ENCODE measurements around the gene BRF1. TPM values are rescaled to one million over a fixed set of nuclear protein-coding genes. Genes with fewer than 3 reads are reported as not detected.

The BRF1 gene
- total and polyA plus RNA-seq, 2 of the 8 experiments (the other 6 are each of a cell fraction or from before 2014, with no cell fraction given), result 7.7 to 18.3 TPM

GRCh38 chr14:105196265-105196960, 104.4 kb downstream of the BRF1 start:
- Histone ChIP-seq H3K23ac (ENCODE audit: insufficient read length) (no peak overlapping the region), H3K18ac (ENCODE audit: extremely low read depth, low read length) (peak overlapping the region; percentile 71), H2AFZ (ENCODE audit: low read length) (no peak overlapping the region), H2BK20ac (ENCODE audit: low read length) (no peak overlapping the region), H3K9me3 (ENCODE audit: insufficient read depth in 2 of 2, low read depth in 1 of 2, low read length in 1 of 2) (no peaks in the 10 kb centered on the region), H4K20me1 (replicated peaks in 1 of 2; ENCODE audit: control insufficient read depth in 1 of 2, insufficient read depth in 2 of 2, low read length in 2 of 2) (peaks cover 0 to 2% of the 10 kb centered on the region in 2 experiments), H3K56ac (replicated peaks; ENCODE audit: insufficient read length, low read depth, low read length) (no peak overlapping the region), H3K79me2 (ENCODE audit: control insufficient read depth in 1 of 2, insufficient read depth in 2 of 2, low read length in 2 of 2) (no peaks in the 10 kb centered on the region), H3K23me2 (ENCODE audit: low read depth, low read length) (peaks cover 4% of the 10 kb centered on the region; the same call in 1 of the 2 replicates), H3K27ac (ENCODE audit: low read depth, low read length) (no peak overlapping the region), H3K36me3 (ENCODE audit: control insufficient read depth in 2 of 4, insufficient read depth in 4 of 4, low read length in 3 of 4) (no peaks in the 10 kb centered on the region), H2BK15ac (ENCODE audit: low read length) (0 out of 2 replicates have a peak overlapping the region, but pooled peaks have one; percentile 53), H4K8ac (ENCODE audit: extremely low read depth, insufficient read depth, low read length) (peak overlapping the region; percentile 87), H2BK5ac (ENCODE audit: low read depth, low read length) (peak overlapping the region; percentile 52; the same call in 1 of the 2 replicates), H2BK120ac (replicated peaks; ENCODE audit: low read depth, low read length) (no peak overlapping the region), H4K5ac (ENCODE audit: insufficient read length, low read depth, low read length) (no peak overlapping the region), H3K4me1 (replicated peaks in 1 of 4; ENCODE audit: control insufficient read depth in 3 of 4, insufficient read depth in 4 of 4, low read length in 3 of 4) (peaks cover 0 to 16% (median 10%) of the 10 kb centered on the region in 4 experiments; a peak in 5 of 7 replicates), H4K91ac (replicated peaks; ENCODE audit: insufficient read length, low read length) (peak overlapping the region; percentile 72), H3K4ac (replicated peaks; ENCODE audit: insufficient read length, low read depth, low read length) (no peak overlapping the region), H3K14ac (ENCODE audit: insufficient read length) (no peak overlapping the region), H3K4me3 (ENCODE audit: extremely low read depth in 1 of 4, insufficient read depth in 2 of 4, low read depth in 3 of 4, low read length in 4 of 4) (peak overlapping the region; percentile 13 to 58 (median 24); a peak in 7 of 8 replicates), H3K27me3 (replicated peaks in 1 of 4; ENCODE audit: control insufficient read depth in 3 of 4, extremely low read depth in 1 of 4, insufficient read depth in 3 of 4, low read length in 3 of 4) (peaks cover 0 to 37% (median 19%) of the 10 kb centered on the region in 4 experiments; a peak in 5 of 7 replicates), H3K79me1 (ENCODE audit: low read depth, low read length) (no peaks in the 10 kb centered on the region), H3K4me2 (ENCODE audit: insufficient read depth in 1 of 2, low read depth in 2 of 2, low read length in 2 of 2) (peak overlapping the region; percentile 45 to 72), H3K9ac (replicated peaks in 1 of 4; ENCODE audit: extremely low read depth in 1 of 4, low read depth in 3 of 4, low read length in 3 of 4) (no peak overlapping the region), H2BK12ac (ENCODE audit: low read depth, low read length) (peak overlapping the region; percentile 63; the same call in 1 of the 2 replicates), H2AK5ac (ENCODE audit: low read depth, low read length) (no peak overlapping the region)
- DNase-seq (ENCODE audit: low read depth in 1 of 2, low spot score in 2 of 2), result peak in 1 of 2 experiments; percentile 78
- CTCF ChIA-PET (ENCODE audit: partially characterized antibody), result interaction anchor here (1.1 to 6.2 kb wide), 9 partner anchors 13 to 285 kb away, joined by 3 to 36 read pairs (median 4); no protein-coding TSS in a partner anchor
- POLR2A ChIA-PET (ENCODE audit: partially characterized antibody), result no interaction called here
- no peak for TF ChIP-seq MAFK (IDR thresholded peaks at IDR 0.05; ENCODE audit: low read depth, low read length)
- TF ChIP-seq SUZ12 (IDR thresholded peaks at IDR 0.05; ENCODE audit: low read length), result peak; percentile 32
- no peak for TF ChIP-seq SP2 (IDR thresholded peaks at IDR 0.05; ENCODE audit: low read length)
- TF ChIP-seq CTBP2 (IDR thresholded peaks at IDR 0.05; ENCODE audit: borderline replicate concordance, insufficient read depth, insufficient read length, low read length), result peak; percentile 42
- peak; percentile 34; the same call in 1 of the 2 replicates for TF ChIP-seq GABPA (IDR thresholded peaks at IDR 0.05; ENCODE audit: borderline replicate concordance, insufficient read depth, low read length)
- peak; percentile 54 for TF ChIP-seq EZH2 (IDR thresholded peaks at IDR 0.05; ENCODE audit: low read depth, low read length, severe bottlenecking)
- TF ChIP-seq, protein P1, sequence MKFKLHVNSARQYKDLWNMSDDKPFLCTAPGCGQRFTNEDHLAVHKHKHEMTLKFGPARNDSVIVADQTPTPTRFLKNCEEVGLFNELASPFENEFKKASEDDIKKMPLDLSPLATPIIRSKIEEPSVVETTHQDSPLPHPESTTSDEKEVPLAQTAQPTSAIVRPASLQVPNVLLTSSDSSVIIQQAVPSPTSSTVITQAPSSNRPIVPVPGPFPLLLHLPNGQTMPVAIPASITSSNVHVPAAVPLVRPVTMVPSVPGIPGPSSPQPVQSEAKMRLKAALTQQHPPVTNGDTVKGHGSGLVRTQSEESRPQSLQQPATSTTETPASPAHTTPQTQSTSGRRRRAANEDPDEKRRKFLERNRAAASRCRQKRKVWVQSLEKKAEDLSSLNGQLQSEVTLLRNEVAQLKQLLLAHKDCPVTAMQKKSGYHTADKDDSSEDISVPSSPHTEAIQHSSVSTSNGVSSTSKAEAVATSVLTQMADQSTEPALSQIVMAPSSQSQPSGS (IDR thresholded peaks at IDR 0.05; ENCODE audit: low read length), result no peak
- TF ChIP-seq JUND (IDR thresholded peaks at IDR 0.05; ENCODE audit: low read length), result no peak
- TF ChIP-seq SIN3A (conservative IDR thresholded peaks at IDR 0.05 in 1 of 2, IDR thresholded peaks at IDR 0.05 in 1 of 2; ENCODE audit: low read depth in 1 of 2, low read length in 2 of 2), result 0 out of 4 replicates have a peak, but pooled peaks of 1 of the 2 experiments have one; percentile 31
- no peak for FAIRE-seq
- whole genome bisulfite sequencing, 2 experiments (ENCODE audit: extremely low coverage in 1 of 2, insufficient coverage in 1 of 2, insufficient read length in 1 of 2, insufficient replicate concordance in 2 of 2, low coverage in 1 of 2, low lambda C conversion rate in 2 of 2, missing lambda C conversion rate in 1 of 2), result 8% methylated on average over 26 of the region's 58 CpGs; no CpG with 5 or more reads in 1 of the 2 experiments
